Esophagus (tissue), 2 donors: ENCODE results near the gene SCFD1. TPM values are rescaled to one million over a fixed set of nuclear protein-coding genes. Genes with fewer than 3 reads are reported as not detected.
"Not testable (repeated sequence)": the region's sequence is repeated elsewhere in the genome, so short reads cannot be mapped to it uniquely, and the experiment has no call there.

Experiments used
- H3K27ac ChIP-seq, 2 donors: one replicate each; pipeline ENCODE4 v1.5.1; 2013; ENCODE audit warnings: low read depth in 2 of 2, mild to moderate bottlenecking in 2 of 2, inconsistent platforms in 1 of 2, low read length in 1 of 2, moderate library complexity in 1 of 2
- H3K27me3 ChIP-seq, 2 donors: one replicate each; pipeline ENCODE4 v1.6.1; 2013; ENCODE audit warnings: low read length in 2 of 2, control low read depth in 1 of 2, mild to moderate bottlenecking in 1 of 2; ENCODE audit not compliant: insufficient read depth in 2 of 2, control insufficient read depth in 1 of 2
- H3K36me3 ChIP-seq, 2 donors: one replicate each; pipeline ENCODE4 v1.6.1; 2013; ENCODE audit warnings: low read length in 1 of 2; ENCODE audit not compliant: control insufficient read depth in 2 of 2, insufficient read depth in 2 of 2
- H3K4me1 ChIP-seq, 2 donors: one replicate each; pipeline ENCODE4 v1.6.1; 2013; ENCODE audit warnings: low read length in 1 of 2; ENCODE audit not compliant: control insufficient read depth in 2 of 2, insufficient read depth in 2 of 2
- H3K4me3 ChIP-seq, 2 donors: one replicate each; pipeline ENCODE4 v1.5.1; 2013; ENCODE audit warnings: low read length in 2 of 2, mild to moderate bottlenecking in 2 of 2, low read depth in 1 of 2, moderate library complexity in 1 of 2
- H3K9me3 ChIP-seq, 2 donors: one replicate each; pipeline ENCODE4 v1.6.1; 2013; ENCODE audit warnings: mild to moderate bottlenecking in 2 of 2, low read depth in 1 of 2, low read length in 1 of 2, moderate library complexity in 1 of 2; ENCODE audit not compliant: control insufficient read depth in 2 of 2, insufficient read depth in 1 of 2
- WGBS, 2 donors: extraction: QIAGEN DNeasy Blood & Tissue Kit; methylation state at CpG; one replicate each; pipeline ENCODE4 v1.1.7; 2013; 5-methylcytosine and 5-hydroxymethylcytosine counted together
- polyA plus RNA-seq, 2 donors: library from polyadenylated mRNA; stranded (reverse); fragments of 200-250 nt; gene quantifications; one replicate each; pipeline ENCODE4 v1.2.3, GENCODE V29; 2013
- donor health status: healthy with polysubstance abuse.
- donor health status: Bipolar disorder and iron deficiency.

SCFD1 gene
- polyA plus RNA-seq, 2 donors: 41.5 to 84.4 TPM

DNA sequence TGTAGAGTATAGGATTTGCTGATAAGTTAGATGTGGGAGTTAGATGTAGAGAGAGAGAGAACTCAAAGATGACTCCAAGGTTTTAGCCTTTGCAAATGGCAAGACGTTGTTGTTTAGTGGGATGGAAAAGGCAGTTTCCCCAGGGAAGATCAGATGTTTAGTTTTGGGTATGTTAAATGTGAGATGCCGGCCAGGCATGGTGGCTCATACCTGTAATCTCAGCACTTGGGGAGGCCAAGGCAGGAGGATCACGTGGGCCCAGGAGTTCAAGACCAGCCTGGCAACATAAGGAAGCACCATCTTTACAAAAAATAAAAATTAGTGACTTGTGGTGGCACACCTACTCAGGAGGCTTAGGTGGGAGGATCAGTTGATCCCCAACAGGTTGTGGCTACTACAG is 33.5 kb downstream of the SCFD1 start:
- Histone ChIP-seq H3K27ac (no peak overlapping the region), H3K9me3 (no peaks in the 10 kb centered on the region), H3K4me3 (no peak overlapping the region), H3K36me3 (peaks cover 0 to 5% of the 10 kb centered on the region in 2 donors), H3K4me1 (no peaks in the 10 kb centered on the region), H3K27me3 (no peaks in the 10 kb centered on the region)
- WGBS, 2 donors: 90 to 94% methylated on average over 3 of the region's 3 CpGs

DNA sequence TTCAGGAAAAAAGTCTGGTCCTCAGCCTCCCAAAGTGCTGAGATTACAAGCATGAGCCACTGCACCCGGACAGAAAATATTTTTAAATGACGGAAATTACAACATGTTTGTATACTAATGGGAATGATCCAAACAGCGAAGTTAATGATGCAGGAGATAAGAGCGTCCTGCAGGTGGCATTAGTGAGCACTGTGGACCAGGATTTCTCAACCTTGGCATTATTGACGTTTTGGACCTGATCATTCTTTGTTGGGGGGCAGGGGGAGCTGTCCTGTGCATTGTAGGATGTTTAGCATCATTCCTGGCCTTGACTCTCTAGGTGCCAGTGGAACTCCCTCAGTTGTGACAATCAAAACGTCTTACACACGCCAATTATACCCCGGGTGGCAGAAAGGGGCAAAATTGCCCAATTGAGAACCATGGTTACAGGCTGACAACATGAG is 34.1 kb downstream of the SCFD1 start:
- no peaks in the 10 kb centered on the region for H3K27me3 ChIP-seq
- no peaks in the 10 kb centered on the region for H3K4me1 ChIP-seq
- H3K9me3 ChIP-seq: no peaks in the 10 kb centered on the region
- no peak overlapping the region for H3K4me3 ChIP-seq
- peaks cover 0 to 5% of the 10 kb centered on the region in 2 donors for H3K36me3 ChIP-seq
- 52 to 56% methylated on average over 8 of the region's 8 CpGs for WGBS, 2 donors
- peak overlapping the region in 1 of 2 donors; percentile 28 for H3K27ac ChIP-seq

DNA sequence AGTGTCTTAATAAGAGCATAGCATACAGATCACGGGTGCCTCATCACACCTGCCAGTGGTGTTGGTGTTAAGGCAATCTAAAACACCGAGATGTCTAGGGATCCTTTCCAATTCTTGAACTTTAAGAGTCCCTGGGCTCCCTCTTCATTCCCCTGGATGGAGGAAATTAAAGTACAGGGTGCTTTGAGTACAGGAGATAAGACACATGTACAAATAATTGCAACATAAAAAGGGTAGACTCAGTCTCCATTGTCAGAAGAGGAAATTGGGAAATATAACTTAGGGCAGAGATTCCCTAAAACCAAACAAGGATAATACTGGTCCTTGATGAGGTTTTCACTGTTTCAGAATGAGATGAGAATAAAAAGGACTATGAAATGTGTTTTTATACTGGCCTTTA is 34.9 kb downstream of the SCFD1 start:
- Histone ChIP-seq H3K27ac (no peak overlapping the region), H3K36me3 (peaks cover 0 to 5% of the 10 kb centered on the region in 2 donors)

GRCh38 chr14:30657606-30658163 is 35.6 kb downstream of the SCFD1 start:
- Histone ChIP-seq H3K27me3 (no peaks in the 10 kb centered on the region), H3K27ac (no peak overlapping the region), H3K4me3 (no peak overlapping the region), H3K4me1 (no peaks in the 10 kb centered on the region), H3K36me3 (peaks cover 0 to 5% of the 10 kb centered on the region in 2 donors), H3K9me3 (no peaks in the 10 kb centered on the region)
- WGBS, 2 donors: 43 to 44% methylated on average over 2 of the region's 2 CpGs

More for the DNA sequence above, 34.9 kb downstream of the SCFD1 start:
- H3K4me3 ChIP-seq: no peak overlapping the region
- H3K4me1 ChIP-seq: no peaks in the 10 kb centered on the region
- WGBS, 2 donors: 79 to 86% methylated on average over 2 of the region's 2 CpGs
- no peaks in the 10 kb centered on the region for H3K27me3 ChIP-seq
- H3K9me3 ChIP-seq: no peaks in the 10 kb centered on the region

GRCh38 chr14:30658645-30659044 is 36.5 kb downstream of the SCFD1 start:
- 82 to 95% methylated on average over 3 of the region's 3 CpGs for WGBS, 2 donors
- H3K27ac ChIP-seq: no peak overlapping the region
- H3K4me3 ChIP-seq: no peak overlapping the region
- H3K9me3 ChIP-seq: no peaks in the 10 kb centered on the region
- H3K27me3 ChIP-seq: no peaks in the 10 kb centered on the region
- H3K4me1 ChIP-seq: no peaks in the 10 kb centered on the region
- peaks cover 0 to 3% of the 10 kb centered on the region in 2 donors for H3K36me3 ChIP-seq

- no peaks in the 10 kb centered on the region for H3K9me3 ChIP-seq
- H3K4me3 ChIP-seq: no peak overlapping the region
- H3K27ac ChIP-seq: no peak overlapping the region
- H3K36me3 ChIP-seq: no peaks in the 10 kb centered on the region
- H3K4me1 ChIP-seq: no peaks in the 10 kb centered on the region
- H3K27me3 ChIP-seq: no peaks in the 10 kb centered on the region
Observed at GRCh38 chr14:30669594-30669993, 47.5 kb downstream of the SCFD1 start.

DNA sequence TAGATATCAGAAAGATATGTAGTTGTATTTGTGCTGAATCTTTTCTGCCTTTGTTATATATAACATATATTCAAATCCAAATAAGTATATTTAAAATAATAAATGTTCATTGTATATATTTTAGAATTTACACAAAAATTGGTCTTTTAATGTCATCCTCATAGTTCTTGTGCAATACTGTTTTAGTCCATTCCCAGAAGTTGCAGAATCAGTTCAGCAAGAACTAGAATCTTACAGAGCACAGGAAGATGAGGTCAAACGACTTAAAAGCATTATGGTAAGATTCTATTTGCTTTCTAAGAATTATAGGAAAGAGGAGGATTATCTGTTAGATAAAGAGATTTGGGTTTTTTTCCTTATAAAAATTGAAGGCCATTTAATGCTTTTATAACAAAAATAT is 51.0 kb downstream of the SCFD1 start:
- WGBS, 2 donors: 66 to 73% methylated on average over 1 of the region's 1 CpG
- Histone ChIP-seq H3K4me3 (no peak overlapping the region), H3K27me3 (no peaks in the 10 kb centered on the region), H3K4me1 (no peaks in the 10 kb centered on the region), H3K9me3 (no peaks in the 10 kb centered on the region), H3K27ac (no peak overlapping the region), H3K36me3 (no peaks in the 10 kb centered on the region)

GRCh38 chr14:30678926-30679431 is 56.9 kb downstream of the SCFD1 start:
- no peaks in the 10 kb centered on the region for H3K4me1 ChIP-seq
- H3K27me3 ChIP-seq: no peaks in the 10 kb centered on the region
- H3K36me3 ChIP-seq: peaks cover 0 to 2% of the 10 kb centered on the region in 2 donors
- H3K9me3 ChIP-seq: no peaks in the 10 kb centered on the region
- no peak overlapping the region for H3K4me3 ChIP-seq
- H3K27ac ChIP-seq: no peak overlapping the region

- H3K27me3 ChIP-seq: no peaks in the 10 kb centered on the region
- H3K9me3 ChIP-seq: no peaks in the 10 kb centered on the region
- no peak overlapping the region for H3K4me3 ChIP-seq
- peaks cover 0 to 2% of the 10 kb centered on the region in 2 donors for H3K36me3 ChIP-seq
- H3K4me1 ChIP-seq: no peaks in the 10 kb centered on the region
- no peak overlapping the region for H3K27ac ChIP-seq
Observed at GRCh38 chr14:30680036-30680435, 57.9 kb downstream of the SCFD1 start.

DNA sequence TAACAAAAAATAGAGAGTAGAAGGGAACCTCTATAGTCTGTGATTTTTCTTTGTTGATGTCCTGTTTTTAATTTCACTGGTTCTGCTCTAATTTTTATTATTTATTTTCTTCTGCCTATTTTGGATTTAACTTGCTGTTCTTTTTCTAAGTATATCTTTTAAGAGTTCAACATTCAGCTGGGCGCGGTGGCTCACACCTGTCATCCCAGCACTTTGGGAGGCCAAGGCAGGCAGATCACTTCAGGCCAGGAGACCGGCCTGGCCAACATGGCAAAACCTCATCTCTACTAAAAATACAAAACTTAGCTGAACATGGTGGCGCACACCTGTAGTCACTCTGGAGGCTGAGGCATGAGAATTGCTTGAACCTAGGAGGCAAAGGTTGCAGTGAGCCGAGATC is 58.7 kb downstream of the SCFD1 start:
- H3K9me3 ChIP-seq, H3K4me3 ChIP-seq, H3K36me3 ChIP-seq, H3K4me1 ChIP-seq, H3K27me3 ChIP-seq, H3K27ac ChIP-seq: not testable (repeated sequence)
- WGBS, 2 donors: 96 to 98% methylated on average over 5 of the region's 5 CpGs
